Skeletal muscle cell (primary cell): ENCODE data around the gene ZNF598.
A peak's percentile ranks its signal among the peaks of the same experiment; 100 is the strongest.
"Not testable (repeated sequence)": the region's sequence is repeated elsewhere in the genome, so short reads cannot be mapped to it uniquely, and the experiment has no call there.

Experiments
- DNase-seq: peaks from one replicate; pipeline ENCODE4 v3.0.0-alpha.2; 2010; ENCODE audit warnings: low read depth
- H3K4me3 ChIP-seq: 2 replicates; pipeline ENCODE4 v1.5.1; 2011; ENCODE audit warnings: low read depth, mild to moderate bottlenecking, control low read depth, low read length, moderate library complexity

The ZNF598 gene

GRCh38 chr16:2042171-2042985 is 32.8 kb upstream of the ZNF598 start:
- H3K4me3 ChIP-seq: no peak overlapping the region

DNA sequence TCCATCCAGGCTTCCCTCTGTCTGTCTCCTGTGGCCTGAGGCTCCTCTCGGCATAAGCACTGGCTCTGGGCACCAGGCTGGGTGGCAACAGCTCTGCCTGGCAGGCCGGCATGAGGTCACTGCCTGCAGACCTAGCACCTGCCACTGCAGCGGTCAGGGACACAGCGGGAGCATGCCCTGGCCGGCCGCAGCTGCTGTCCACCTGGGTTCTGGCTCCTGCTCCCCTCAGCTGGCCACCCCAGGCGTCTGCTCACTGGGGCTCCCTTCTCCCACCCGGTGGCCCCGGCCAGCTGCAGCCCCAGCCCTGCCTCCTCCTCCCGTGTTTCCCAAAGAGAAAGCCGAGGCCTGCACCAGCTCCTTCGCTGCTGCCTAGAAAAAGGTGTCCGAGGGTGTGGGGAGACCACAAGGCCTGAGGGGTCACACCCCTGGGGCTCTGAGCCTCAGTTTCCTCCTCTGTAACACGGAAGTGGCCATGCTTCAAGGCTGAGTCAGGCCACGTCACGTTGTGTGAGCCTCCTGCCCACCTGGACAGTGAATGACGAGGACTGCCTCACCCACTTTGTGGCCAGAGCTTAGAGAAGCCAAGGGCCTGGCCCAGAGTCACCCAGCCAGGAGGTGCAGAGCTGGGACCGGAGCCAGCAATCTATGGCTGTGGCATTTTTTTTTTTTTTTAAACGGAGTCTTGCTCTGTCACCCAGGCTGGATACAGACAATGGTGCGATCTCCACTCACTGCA is 31.3 kb upstream of the ZNF598 start:
- peak; percentile 31 for DNase-seq
- no peak overlapping the region for H3K4me3 ChIP-seq

More at GRCh38 chr16:2042171-2042985, 32.8 kb upstream of the ZNF598 start:
- DNase-seq: no peak

GRCh38 chr16:2040041-2040786 is 30.6 kb upstream of the ZNF598 start:
- H3K4me3 ChIP-seq: no peak overlapping the region
- DNase-seq: no peak

- no peak overlapping the region for H3K4me3 ChIP-seq
- DNase-seq: peak; percentile 86
Measured at GRCh38 chr16:2039274-2040031, 29.8 kb upstream of the ZNF598 start.

DNA sequence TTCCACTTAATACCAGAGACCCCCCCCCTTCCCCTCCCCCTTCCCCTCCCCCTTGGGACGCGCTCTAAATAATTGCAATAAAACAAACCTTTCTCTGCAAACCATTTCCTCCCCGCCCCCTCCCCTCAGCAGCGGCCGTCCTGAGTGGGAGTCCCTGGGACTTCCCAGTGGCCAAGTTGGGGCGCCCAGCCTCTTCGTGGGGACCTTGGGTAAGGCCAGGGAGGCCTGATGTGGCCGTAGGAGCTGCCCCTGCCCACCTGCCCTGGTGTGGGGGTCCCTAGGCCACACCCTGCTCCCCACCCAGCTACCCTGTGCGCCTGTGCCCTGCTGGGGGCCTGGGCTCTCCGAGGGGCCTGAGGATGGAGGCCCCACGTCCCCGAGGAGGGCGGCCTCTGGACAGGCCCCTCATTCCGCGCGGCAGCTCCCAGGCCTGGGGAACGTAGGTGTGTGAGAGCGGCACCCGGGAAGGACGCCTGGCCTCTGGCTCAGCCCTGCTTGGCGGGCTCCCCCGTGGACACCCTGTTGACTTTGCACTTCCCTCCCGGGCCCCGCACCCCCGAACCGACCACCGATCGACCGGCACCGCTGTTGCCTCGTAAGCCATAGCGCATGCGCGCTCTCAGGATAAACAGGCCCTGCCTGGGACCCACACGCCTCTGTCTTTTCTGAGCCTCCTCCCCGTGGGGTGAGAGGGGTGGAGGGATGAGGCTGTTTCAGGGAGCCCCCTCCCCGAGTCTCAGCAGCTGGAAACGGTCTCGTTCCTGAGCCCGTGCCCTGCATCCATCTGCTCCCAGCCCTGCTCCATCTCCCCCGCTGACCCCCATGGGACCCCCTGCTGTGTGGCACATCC is 29.0 kb upstream of the ZNF598 start:
- H3K4me3 ChIP-seq: no peak overlapping the region

GRCh38 chr16:2037647-2038381 is 28.2 kb upstream of the ZNF598 start:
- no peak overlapping the region for H3K4me3 ChIP-seq
- DNase-seq: no peak

More for the DNA sequence above, 29.0 kb upstream of the ZNF598 start:
- no peak for DNase-seq

- H3K4me3 ChIP-seq: no peak overlapping the region
- no peak for DNase-seq
Measured at GRCh38 chr16:2037115-2037514, 27.5 kb upstream of the ZNF598 start.

DNA sequence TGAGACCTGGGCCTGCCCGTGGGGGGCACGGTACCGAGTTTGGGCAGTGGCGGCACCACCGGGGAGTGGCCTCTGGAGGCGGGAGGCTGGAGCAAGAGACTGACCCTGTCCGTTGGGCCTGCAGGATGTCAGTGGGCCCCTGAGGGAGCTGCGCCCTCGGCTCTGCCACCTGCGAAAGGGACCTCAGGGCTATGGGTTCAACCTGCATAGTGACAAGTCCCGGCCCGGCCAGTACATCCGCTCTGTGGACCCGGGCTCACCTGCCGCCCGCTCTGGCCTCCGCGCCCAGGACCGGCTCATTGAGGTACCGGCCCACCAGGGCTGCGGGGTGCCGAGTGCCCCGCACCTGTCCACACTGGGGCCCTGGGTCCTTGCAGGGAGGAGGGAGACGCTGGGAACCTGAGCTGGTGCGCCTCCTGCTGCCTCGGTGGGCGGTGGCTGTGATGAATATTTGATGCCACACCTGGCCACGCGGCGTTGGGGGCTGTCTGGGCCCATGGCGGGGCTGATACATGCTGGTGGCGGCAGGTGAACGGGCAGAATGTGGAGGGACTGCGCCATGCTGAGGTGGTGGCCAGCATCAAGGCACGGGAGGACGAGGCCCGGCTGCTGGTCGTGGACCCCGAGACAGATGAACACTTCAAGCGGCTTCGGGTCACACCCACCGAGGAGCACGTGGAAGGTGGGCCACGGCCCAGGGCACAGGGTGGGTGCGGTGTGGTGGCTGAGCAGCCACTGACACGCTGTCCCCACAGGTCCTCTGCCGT is 26.8 kb upstream of the ZNF598 start:
- H3K4me3 ChIP-seq: no peak overlapping the region
- no peak for DNase-seq

GRCh38 chr16:2035431-2036199 is 26.0 kb upstream of the ZNF598 start:
- H3K4me3 ChIP-seq: no peak overlapping the region
- peak; percentile 39 for DNase-seq

GRCh38 chr16:2034696-2035430 is 25.2 kb upstream of the ZNF598 start:
- DNase-seq: no peak

GRCh38 chr16:2033909-2034695 is 24.5 kb upstream of the ZNF598 start:
- DNase-seq, H3K4me3 ChIP-seq: not testable (repeated sequence)

More at GRCh38 chr16:2034696-2035430, 25.2 kb upstream of the ZNF598 start:
- H3K4me3 ChIP-seq: no peak overlapping the region

GRCh38 chr16:2033057-2033908 is 23.7 kb upstream of the ZNF598 start:
- H3K4me3 ChIP-seq: peak overlapping the region; percentile 3
- no peak for DNase-seq

DNA sequence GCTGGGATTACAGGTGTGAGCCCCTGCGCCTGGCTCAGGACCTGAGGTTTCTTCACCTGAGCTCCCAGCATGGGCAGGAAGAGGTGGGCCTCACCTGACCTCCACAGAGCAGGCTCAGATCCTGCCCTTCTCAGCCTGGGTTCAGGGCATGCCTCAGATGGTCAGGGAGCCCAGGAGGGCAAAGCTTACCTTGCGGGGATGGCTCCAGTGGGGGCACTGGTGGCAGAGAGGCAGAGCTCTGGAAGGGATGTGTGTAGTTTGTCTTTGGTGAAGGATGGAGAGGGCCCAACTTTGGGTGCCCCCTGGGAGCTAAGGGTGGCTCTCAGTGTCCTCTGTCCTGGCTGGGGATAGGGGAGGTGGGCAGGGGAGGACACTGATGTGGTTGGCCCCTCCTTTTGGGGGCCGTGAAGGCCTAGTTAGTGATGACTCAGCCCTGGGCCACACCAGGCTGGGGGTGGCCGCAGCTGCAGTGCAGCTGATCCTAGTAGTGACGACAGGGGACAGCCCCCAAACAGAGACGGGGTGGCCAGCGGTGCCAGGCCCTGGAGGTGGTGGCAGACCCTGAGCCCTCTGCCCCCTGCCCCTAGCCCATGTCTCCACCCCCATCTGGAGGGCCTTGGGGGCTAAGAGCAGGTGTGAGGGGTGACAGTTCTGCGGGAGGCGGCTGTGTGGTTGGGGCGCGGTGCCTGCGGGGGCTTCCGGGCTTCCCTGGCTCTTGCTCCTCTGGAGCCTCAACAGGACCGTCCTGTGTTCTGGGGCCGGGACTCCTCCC is 22.9 kb upstream of the ZNF598 start:
- DNase-seq: no peak

More for the DNA sequence above, 22.9 kb upstream of the ZNF598 start:
- H3K4me3 ChIP-seq: no peak overlapping the region
